SK-N-SH (cell line): ENCODE results near the gene POLR1C. TPM values are rescaled to one million over a fixed set of nuclear protein-coding genes. Genes with fewer than 3 reads are reported as not detected.

Experiments used
- CTCF ChIA-PET: fragments of 300-600, 350-600 bp; formaldehyde crosslinking; extraction: SDS; loops from one replicate; lab custom pipeline; 2021; lab: Yijun Ruan, JAX
- POLR2A ChIA-PET: fragments of 350-600 bp; sonication (Branson Sonifier 250); formaldehyde crosslinking; extraction: SDS; loops from one replicate; lab custom pipeline; 2020; ENCODE audit warnings: antibody characterized with exemption, inconsistent platforms; lab: Yijun Ruan, JAX
- DNase-seq: peaks from one replicate; pipeline ENCODE4 v3.0.0; 2012
- H2AFZ ChIP-seq: fragments of 200-600 bp; sonication (generic); 2 replicates; pipeline ENCODE4 v1.8.1; 2016; ENCODE audit warnings: antibody characterized with exemption, mild to moderate bottlenecking, low read depth
- H3F3A ChIP-seq: fragments of 200-600 bp; sonication (generic); replicated peaks from 2 replicates; pipeline ENCODE3; 2016; ENCODE audit warnings: antibody characterized with exemption, mild to moderate bottlenecking; ENCODE audit not compliant: insufficient read depth
- H3K27ac ChIP-seq, 2 experiments: fragments of 200-500 bp in 1 of 2; fragments of 200-600 bp in 1 of 2; sonication (Bioruptor generic) in 1 of 2; sonication (generic), shearing (Covaris generic) in 1 of 2; 2 replicates each; pipeline versions ENCODE4 v1.5.1 to v1.6.1; 2014 to 2016; ENCODE audit warnings: low read depth in 2 of 2, inconsistent platforms in 1 of 2, low read length in 1 of 2, mild to moderate bottlenecking in 1 of 2, mixed read lengths in 1 of 2
- H3K27me3 ChIP-seq: fragments of 200-600 bp; sonication (generic), shearing (Covaris generic); 2 replicates; pipeline ENCODE4 v1.6.1; 2016; ENCODE audit warnings: mixed run types; ENCODE audit not compliant: insufficient read depth
- H3K36me3 ChIP-seq, 2 experiments: fragments of 200-500 bp in 1 of 2; fragments of 200-600 bp in 1 of 2; sonication (Bioruptor generic) in 1 of 2; sonication (generic) in 1 of 2; replicated peaks in 1 of 2; 2 replicates each; pipeline versions ENCODE3 to v1.5.1; 2014 to 2016; ENCODE audit warnings: low read length in 1 of 2, mild to moderate bottlenecking in 1 of 2; ENCODE audit not compliant: insufficient read depth in 2 of 2, control insufficient read depth in 1 of 2
- H3K4me1 ChIP-seq, 2 experiments: fragments of 200-500 bp in 1 of 2; fragments of 200-600 bp in 1 of 2; sonication (Bioruptor generic) in 1 of 2; sonication (generic), shearing (Covaris generic) in 1 of 2; 2 replicates each; pipeline versions ENCODE4 v1.5.1 to v1.6.1; 2014 to 2016; ENCODE audit warnings: low read depth in 1 of 2, low read length in 1 of 2, mixed run types in 1 of 2; ENCODE audit not compliant: insufficient read depth in 2 of 2, control insufficient read depth in 1 of 2
- H3K4me2 ChIP-seq: fragments of 200-600 bp; sonication (generic), shearing (Covaris generic); 2 replicates; pipeline ENCODE4 v1.6.1; 2017; ENCODE audit warnings: mixed run types
- H3K4me3 ChIP-seq, 2 experiments: fragments of 200-500 bp in 1 of 2; fragments of 200-600 bp in 1 of 2; sonication (Bioruptor generic) in 1 of 2; sonication (generic), shearing (Covaris generic) in 1 of 2; 2 replicates each; pipeline versions ENCODE4 v1.5.1 to v1.8.1; 2014 to 2016; ENCODE audit warnings: low read depth in 2 of 2, inconsistent platforms in 1 of 2, low read length in 1 of 2, mild to moderate bottlenecking in 1 of 2, mixed read lengths in 1 of 2, moderate library complexity in 1 of 2
- H3K79me2 ChIP-seq: fragments of 200-600 bp; sonication (generic); 2 replicates; pipeline ENCODE4 v1.8.1; 2017; ENCODE audit warnings: mild to moderate bottlenecking; ENCODE audit not compliant: insufficient read depth
- H3K9ac ChIP-seq: fragments of 200-600 bp; sonication (generic); 2 replicates; pipeline ENCODE4 v1.6.1; 2017; ENCODE audit warnings: mixed run types
- H3K9me2 ChIP-seq: fragments of 200-600 bp; sonication (generic); 2 replicates; pipeline ENCODE4 v1.6.1; 2017; ENCODE audit warnings: mixed run types
- H3K9me3 ChIP-seq: fragments of 200-600 bp; sonication (generic); 2 replicates; pipeline ENCODE4 v1.6.1; 2017; ENCODE audit warnings: mixed run types, mild to moderate bottlenecking, moderate library complexity
- H4K20me1 ChIP-seq: fragments of 200-600 bp; sonication (generic); 2 replicates; pipeline ENCODE4 v1.6.1; 2017; ENCODE audit warnings: mild to moderate bottlenecking, mixed run types; ENCODE audit not compliant: insufficient read depth
- CHD2 ChIP-seq: fragments of 150-350 bp; IDR thresholded peaks from 2 replicates; pipeline ENCODE4 v1.6.1; 2018; ENCODE audit warnings: low read length; ENCODE audit not compliant: partially characterized antibody
- ELF1 ChIP-seq: IDR thresholded peaks from 2 replicates; pipeline ENCODE4 v1.4.0; 2012
- EP300 ChIP-seq, 2 experiments: IDR thresholded peaks; 2 replicates each; pipeline versions ENCODE4 v1.4.0 to v1.6.1; 2012; ENCODE audit warnings: borderline replicate concordance in 1 of 2, low read depth in 1 of 2, low read length in 1 of 2
- EZH2phosphoT487 ChIP-seq: fragments of 200-600 bp; sonication (generic); IDR thresholded peaks from 2 replicates; pipeline ENCODE4 v1.6.1; 2017; ENCODE audit warnings: low read depth, mixed run types, mild to moderate bottlenecking, antibody characterized with exemption, moderate library complexity, borderline replicate concordance
- FOXJ3 ChIP-seq: sonication (generic); formaldehyde crosslinking; IDR thresholded peaks from 2 replicates; pipeline ENCODE4 v1.5.1; 2020; ENCODE audit warnings: mild to moderate bottlenecking, missing genetic modification reagents
- FOXM1 ChIP-seq: IDR thresholded peaks from 2 replicates; pipeline ENCODE4 v1.4.0; 2012; ENCODE audit warnings: low read depth, mild to moderate bottlenecking
- GATA2 ChIP-seq: sonication (generic); formaldehyde crosslinking; IDR thresholded peaks from 2 replicates; pipeline ENCODE4 v1.5.0; 2020; ENCODE audit warnings: mild to moderate bottlenecking, missing genetic modification reagents
- JUND ChIP-seq: IDR thresholded peaks from 2 replicates; pipeline ENCODE4 v1.4.0; 2012
- MAX ChIP-seq: IDR thresholded peaks from 2 replicates; pipeline ENCODE4 v1.4.0; 2012; ENCODE audit warnings: low read depth
- PBX3 ChIP-seq: IDR thresholded peaks from 2 replicates; pipeline ENCODE4; 2012
- POLR2AphosphoS5 ChIP-seq: IDR thresholded peaks from 2 replicates; pipeline ENCODE4 v1.6.1; 2012; ENCODE audit warnings: low read depth, low read length
- RAD21 ChIP-seq: IDR thresholded peaks from 2 replicates; pipeline ENCODE4 v1.6.1; 2012; ENCODE audit warnings: mild to moderate bottlenecking, low read length
- RCOR1 ChIP-seq: fragments of 150-350 bp; IDR thresholded peaks from 2 replicates; pipeline ENCODE4 v1.6.1; 2017; ENCODE audit warnings: antibody characterized with exemption, low read length
- REST ChIP-seq: IDR thresholded peaks from 2 replicates; pipeline ENCODE4 v1.6.1; 2012; ENCODE audit warnings: mild to moderate bottlenecking, low read depth, low read length, moderate library complexity
- RFX5 ChIP-seq: IDR thresholded peaks from 2 replicates; pipeline ENCODE4 v1.6.1; 2012; ENCODE audit warnings: mild to moderate bottlenecking, improper control_type of control experiment, low read length
- RXRA ChIP-seq: IDR thresholded peaks from 2 replicates; pipeline ENCODE4 v1.4.0; 2012; ENCODE audit warnings: low read depth, mild to moderate bottlenecking, borderline replicate concordance
- SMC3 ChIP-seq: IDR thresholded peaks from 2 replicates; pipeline ENCODE4 v1.6.1; 2012; ENCODE audit warnings: low read depth, low read length, improper control_type of control experiment
- TCF12 ChIP-seq: IDR thresholded peaks from 2 replicates; pipeline ENCODE4 v1.4.0; 2012
- USF2 ChIP-seq: fragments of 150-350 bp; IDR thresholded peaks from 2 replicates; pipeline ENCODE4 v1.6.1; 2017; ENCODE audit warnings: antibody characterized with exemption, low read length, low read depth, borderline replicate concordance
- YY1 ChIP-seq: IDR thresholded peaks from 2 replicates; pipeline ENCODE4 v1.4.0; 2012; ENCODE audit warnings: low read depth, mild to moderate bottlenecking
- WGBS: methylation state at CpG from one replicate; pipeline ENCODE4 v1.1.6; 2017; ENCODE audit warnings: low lambda C conversion rate; 5-methylcytosine and 5-hydroxymethylcytosine counted together
- polyA plus RNA-seq, 3 experiments: library from polyadenylated mRNA; depleted of rRNA; stranded (reverse); fragments of >200 nt; gene quantifications; 2 replicates each; pipeline ENCODE4 v1.2.3, GENCODE V29; 2012

POLR1C gene
- polyA plus RNA-seq, 1 of the 3 experiments (the other 2 are of a cell fraction) = 59.1 TPM

- Histone ChIP-seq H3K27ac (no peak overlapping the region; a peak in 1 of 4 replicates), H3K36me3 (peaks cover 73 to 80% of the 10 kb centered on the region in 2 experiments), H4K20me1 (no peaks in the 10 kb centered on the region), H3K4me3 (no peak overlapping the region), H3K4me2 (no peak overlapping the region), H3K9me2 (no peaks in the 10 kb centered on the region), H2AFZ (no peak overlapping the region), H3K79me2 (peaks cover 24% of the 10 kb centered on the region), H3F3A (peaks cover 6% of the 10 kb centered on the region), H3K27me3 (no peaks in the 10 kb centered on the region), H3K4me1 (peaks cover 0 to 9% of the 10 kb centered on the region in 2 experiments; a peak in 1 of 4 replicates)
- POLR2A ChIA-PET = interaction anchor here (0.9 kb wide), 1 partner anchor 13 kb away, joined by 3 read pairs; the partner anchor contains the start of gene LRRC73
- 89% methylated on average over 8 of the region's 8 CpGs for WGBS
- no peak for DNase-seq
- no peak for TF ChIP-seq MAX
- no peak for TF ChIP-seq USF2
- TF ChIP-seq FOXJ3 (CRISPR knock-in tag) = no peak
- TF ChIP-seq SMC3 = no peak
- TF ChIP-seq PBX3 = no peak
- TF ChIP-seq RCOR1 = no peak
- no peak for TF ChIP-seq RAD21
- no peak for TF ChIP-seq FOXM1
- no peak for TF ChIP-seq EZH2phosphoT487
- TF ChIP-seq YY1 = no peak
- TF ChIP-seq TCF12 = no peak
- TF ChIP-seq JUND = no peak
- no peak; the same call in 1 of the 2 replicates for TF ChIP-seq POLR2AphosphoS5
- TF ChIP-seq, all 33 proteins: peak for 0
- CTCF ChIA-PET = interaction anchor here (1.0 to 1.1 kb wide), 2 partner anchors 16 kb away, joined by 4 to 5 read pairs; no protein-coding TSS in a partner anchor
- no peak overlapping the region for H3K9ac ChIP-seq
- H3K9me3 ChIP-seq = no peaks in the 10 kb centered on the region
Observed at GRCh38 chr6:43522547-43523261, 5.8 kb downstream of the POLR1C start.

- Histone ChIP-seq H3K36me3 (peaks cover 78 to 85% of the 10 kb centered on the region in 2 experiments), H2AFZ (no peak overlapping the region), H3K79me2 (peaks cover 18% of the 10 kb centered on the region), H3K9ac (no peak overlapping the region), H4K20me1 (no peaks in the 10 kb centered on the region), H3K9me2 (no peaks in the 10 kb centered on the region), H3K9me3 (no peaks in the 10 kb centered on the region), H3F3A (peaks cover 6% of the 10 kb centered on the region), H3K27me3 (no peaks in the 10 kb centered on the region), H3K4me1 (peaks cover 0 to 4% of the 10 kb centered on the region in 2 experiments; a peak in 1 of 4 replicates), H3K4me3 (no peak overlapping the region), H3K27ac (no peak overlapping the region), H3K4me2 (no peak overlapping the region)
- CTCF ChIA-PET = interaction anchor here (1.1 kb wide), 1 partner anchor 16 kb away, joined by 4 read pairs; no protein-coding TSS in a partner anchor
- DNase-seq = no peak
- WGBS = 96% methylated on average over 3 of the region's 3 CpGs
- POLR2A ChIA-PET = interaction anchor here (0.9 kb wide), 1 partner anchor 13 kb away, joined by 3 read pairs; the partner anchor contains the start of gene LRRC73
- TF ChIP-seq TCF12 (no peak), RAD21 (no peak), RFX5 (no peak), JUND (no peak), CHD2 (no peak), REST (no peak), RXRA (no peak), EP300 (IDR thresholded peaks at IDR 0.05; ENCODE audit: borderline replicate concordance in 1 of 2, low read depth in 1 of 2, low read length in 1 of 2) (no peak), PBX3 (no peak), YY1 (no peak), ELF1 (no peak), FOXJ3 (CRISPR knock-in tag) (no peak), GATA2 (CRISPR knock-in tag) (no peak)
Observed at GRCh38 chr6:43523284-43523683, 6.4 kb downstream of the POLR1C start.
